Measurements from ENCODE around the gene VWA3A. TPM values are rescaled to one million over a fixed set of nuclear protein-coding genes. Genes with fewer than 3 reads are reported as not detected.
"Not testable (repeated sequence)": the region's sequence is repeated elsewhere in the genome, so short reads cannot be mapped to it uniquely, and the experiment has no call there.

The VWA3A gene
- total and polyA plus RNA-seq, 2 experiments from 2014 or later: 0.45 TPM; not detected in 1

- no peak for TF ChIP-seq ZNF462 (CRISPR knock-in tag; IDR thresholded peaks at IDR 0.05)
- no peak for TF ChIP-seq CREB1 (CRISPR knock-in tag; IDR thresholded peaks at IDR 0.05; ENCODE audit: low read depth)
- no peak for TF ChIP-seq REST (IDR thresholded peaks at IDR 0.05; ENCODE audit: unreplicated experiment)
- no peak for TF ChIP-seq NANOG (IDR thresholded peaks at IDR 0.05; ENCODE audit: borderline replicate concordance)
- TF ChIP-seq ZNF114 (CRISPR knock-in tag; IDR thresholded peaks at IDR 0.05): no peak
Measured at GRCh38 chr16:22152316-22152715, 60.0 kb downstream of the VWA3A start (continued).

DNA sequence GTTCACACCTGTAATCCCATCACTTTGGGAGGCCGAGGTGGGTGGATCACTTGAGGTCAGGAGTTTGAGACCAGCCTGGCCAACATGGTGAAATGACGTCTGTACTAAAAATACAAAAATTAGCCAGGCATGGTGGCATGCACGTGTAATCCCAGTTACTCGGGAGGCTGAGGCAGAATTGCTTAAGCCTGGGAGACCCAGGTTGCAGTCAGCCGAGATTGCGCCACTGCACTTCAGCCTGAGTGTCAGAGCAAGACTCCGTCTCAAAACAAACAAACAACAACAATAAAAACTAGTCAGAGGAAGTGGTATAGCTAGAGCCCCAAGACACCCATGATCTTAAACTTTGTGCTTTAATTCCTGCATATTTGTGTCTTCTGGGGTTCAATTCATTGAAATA, 60.7 kb downstream of the VWA3A start:
- not testable (repeated sequence) for H3K9me3 Mint-ChIP-seq; H3K4me2 ChIP-seq; H3K4me1 Mint-ChIP-seq; H3K27me3 Mint-ChIP-seq (ENCODE audit: insufficient read depth, low read depth, poor library complexity); H3K4me3 ChIP-seq; H3K27me3 ChIP-seq (ENCODE audit: insufficient read depth); H3K36me3 Mint-ChIP-seq (ENCODE audit: low read depth); H2AFZ ChIP-seq; H3K79me2 ChIP-seq (replicated peaks; ENCODE audit: insufficient read depth); H3K4me1 ChIP-seq (ENCODE audit: insufficient read depth); DNase-seq (ENCODE audit: low spot score); H3K36me3 ChIP-seq (ENCODE audit: insufficient read depth); H3K9me2 ChIP-seq (ENCODE audit: insufficient read depth); H3F3A ChIP-seq (replicated peaks; ENCODE audit: low read depth); H4K20me1 ChIP-seq (replicated peaks; ENCODE audit: insufficient read depth); H3K27ac Mint-ChIP-seq; H3K4me3 Mint-ChIP-seq; ATAC-seq; H3K27ac ChIP-seq (ENCODE audit: low read depth)
